K562 (cell line): ENCODE results near the gene ENTREP3. TPM values are rescaled to one million over a fixed set of nuclear protein-coding genes. Genes with fewer than 3 reads are reported as not detected.

ENCODE experiments used
- ATAC-seq: fragments of 200-7000 bp; cut with Tn5 transposase; 3 replicates; pipeline ENCODE4 v1.9.1; 2020; ENCODE audit warnings: moderate library complexity
- BruUV-seq: library from RNA; stranded (reverse); fragments of 400-500 nt; replicated peaks from 2 replicates; lab custom pipeline; 2021; lab: Mats Ljungman, UMichigan
- CTCF ChIA-PET: fragments of 300-600 bp; formaldehyde crosslinking; extraction: SDS; loops from one replicate; lab custom pipeline; 2021; ENCODE audit warnings: low intra/inter-chr PET ratio; lab: Yijun Ruan, JAX
- POLR2A ChIA-PET: fragments of 300-600, 350-650 bp; sonication (Branson Sonifier 250); formaldehyde crosslinking; extraction: SDS; loops from one replicate; lab custom pipeline; 2021; ENCODE audit warnings: antibody characterized with exemption, inconsistent platforms; lab: Yijun Ruan, JAX
- DNase-seq, 4 experiments: peaks; one replicate each; pipeline versions ENCODE4 v3.0.0 to v3.0.0-alpha.2; 2011 to 2018; ENCODE audit warnings: low spot score in 3 of 4, mixed read lengths in 3 of 4; ENCODE audit errors: extremely low read depth in 1 of 4
- FAIRE-seq: peaks from 2 replicates; lab custom pipeline; 2011; peaks lifted over from hg19 to GRCh38; lab: Jason Lieb, UNC
- H2AFZ ChIP-seq: 2 replicates; pipeline ENCODE4 v1.6.0; 2011; ENCODE audit warnings: low read depth, low read length, control low read depth, inconsistent platforms
- H3K27ac ChIP-seq: fragments of 200-600 bp; 3 replicates; pipeline ENCODE4 v1.8.0; 2011; ENCODE audit warnings: low read depth, mild to moderate bottlenecking, control low read depth, inconsistent platforms, low read length, moderate library complexity, mixed read lengths; ENCODE audit errors: extremely low read depth
- H3K27me3 ChIP-seq, 2 experiments: fragments of 300-600 bp in 1 of 2; 2 replicates in 1 of 2; 3 replicates in 1 of 2; pipeline versions ENCODE4 v1.6.0 to v1.8.0; 2011; ENCODE audit warnings: inconsistent platforms in 2 of 2, low read length in 2 of 2, mild to moderate bottlenecking in 1 of 2, mixed read lengths in 1 of 2, moderate library complexity in 1 of 2; ENCODE audit not compliant: control insufficient read depth in 2 of 2, insufficient read depth in 2 of 2
- H3K36me3 ChIP-seq: fragments of 300-600 bp; 3 replicates; pipeline ENCODE4 v1.8.0; 2011; ENCODE audit warnings: mild to moderate bottlenecking, low read length, inconsistent platforms; ENCODE audit not compliant: control insufficient read depth, insufficient read depth
- H3K4me1 ChIP-seq, 2 experiments: fragments of 200-600 bp in 1 of 2; replicated peaks in 1 of 2; 2 replicates in 1 of 2; 3 replicates in 1 of 2; pipeline versions ENCODE4 v1.5.1 to v1.8.0; 2011; ENCODE audit warnings: inconsistent platforms in 2 of 2, low read length in 2 of 2, mild to moderate bottlenecking in 1 of 2, mixed read lengths in 1 of 2, moderate library complexity in 1 of 2; ENCODE audit not compliant: control insufficient read depth in 2 of 2, insufficient read depth in 2 of 2
- H3K4me2 ChIP-seq: 2 replicates; pipeline ENCODE4 v1.6.1; 2011; ENCODE audit warnings: low read length, control low read depth, inconsistent platforms, mixed read lengths; ENCODE audit not compliant: insufficient read depth
- H3K4me3 ChIP-seq: fragments of 200-600 bp; sonication (generic), shearing (Covaris generic); 2 replicates; pipeline ENCODE4 v1.5.1; 2016; ENCODE audit warnings: control low read depth, inconsistent platforms
- H3K79me2 ChIP-seq: fragments of 200-600 bp; 3 replicates; pipeline ENCODE4 v1.8.0; 2011; ENCODE audit warnings: low read length, inconsistent platforms; ENCODE audit not compliant: control insufficient read depth, insufficient read depth
- H3K9ac ChIP-seq, 2 experiments: 2 replicates each; pipeline versions ENCODE4 v1.6.0 to v1.6.1; 2011; ENCODE audit warnings: low read depth in 2 of 2, low read length in 2 of 2, control low read depth in 1 of 2, inconsistent platforms in 1 of 2, mild to moderate bottlenecking in 1 of 2, mixed read lengths in 1 of 2; ENCODE audit not compliant: insufficient read depth in 1 of 2
- H3K9me1 ChIP-seq: one replicate; pipeline ENCODE4 v1.6.0; 2011; ENCODE audit warnings: inconsistent platforms, mild to moderate bottlenecking, low read length, moderate library complexity; ENCODE audit not compliant: control insufficient read depth, insufficient read depth
- H3K9me3 ChIP-seq: replicated peaks from 2 replicates; pipeline ENCODE4 v1.5.1; 2011; ENCODE audit warnings: low read depth, low read length, inconsistent platforms; ENCODE audit not compliant: control insufficient read depth, insufficient read depth
- H4K20me1 ChIP-seq: replicated peaks from 2 replicates; pipeline ENCODE4 v1.6.1; 2011; ENCODE audit warnings: low read length, inconsistent platforms, mixed read lengths; ENCODE audit not compliant: control insufficient read depth, insufficient read depth
- CBFB ChIP-seq: sonication (generic); formaldehyde crosslinking; IDR thresholded peaks from 2 replicates; pipeline ENCODE4 v1.4.0; 2020; ENCODE audit warnings: mild to moderate bottlenecking, missing genetic modification reagents
- EP300 ChIP-seq: IDR thresholded peaks from 2 replicates; pipeline ENCODE4 v1.6.1; 2012; ENCODE audit warnings: low read length, improper control_type of control experiment
- GTF2B ChIP-seq: IDR thresholded peaks from 2 replicates; pipeline ENCODE4 v1.6.1; 2011; ENCODE audit not compliant: insufficient read length; ENCODE audit errors: extremely low read depth
- HMGN3 ChIP-seq: IDR thresholded peaks from 2 replicates; pipeline ENCODE4 v1.6.1; 2011; ENCODE audit warnings: borderline replicate concordance, low read depth, mild to moderate bottlenecking, mixed read lengths, low read length; ENCODE audit not compliant: insufficient read length; ENCODE audit errors: extremely low read depth
- IRF9 ChIP-seq: fragments of 450-650 bp; IDR thresholded peaks from 2 replicates; pipeline ENCODE4 v1.6.1; 2016; ENCODE audit warnings: missing biosample characterization, missing genetic modification characterization
- KHSRP ChIP-seq: fragments of 450-650 bp; IDR thresholded peaks from 2 replicates; pipeline ENCODE4 v1.6.1; 2017
- MEIS2 ChIP-seq: fragments of 450-650 bp; IDR thresholded peaks from 2 replicates; pipeline ENCODE4 v1.6.1; 2014; ENCODE audit warnings: mild to moderate bottlenecking; ENCODE audit not compliant: partially characterized antibody
- PATZ1 ChIP-seq: fragments of 250-450 bp; sonication (Bioruptor Pico); IDR thresholded peaks from 2 replicates; pipeline ENCODE4 v1.5.0; 2020; ENCODE audit warnings: mild to moderate bottlenecking, borderline replicate concordance
- ZNF609 ChIP-seq: sonication (generic); formaldehyde crosslinking; IDR thresholded peaks from 2 replicates; pipeline ENCODE4 v1.8.1; 2023; ENCODE audit warnings: missing genetic modification reagents, mild to moderate bottlenecking, borderline replicate concordance
- whole genome bisulfite sequencing: fragments of 100-300 bp; shearing (Covaris generic); methylation state at CpG from one replicate; pipeline ENCODE4 v1.1.6; 2016; ENCODE audit warnings: low coverage, mixed read lengths; ENCODE audit not compliant: insufficient coverage; ENCODE audit errors: missing lambda C conversion rate; 5-methylcytosine and 5-hydroxymethylcytosine counted together
- in situ Hi-C: fragments of 300-500 bp; cut with MboI; formaldehyde crosslinking; loops from 4 replicates; pipeline ENCODE4 v1.15.0; 2018; ENCODE audit warnings: inconsistent platforms, mixed read lengths
- intact Hi-C: fragments of 100-400 bp; cut with micrococcal nuclease; formaldehyde crosslinking; loops from 2 replicates; pipeline ENCODE4 v1.14.2; 2022
- polyA plus RNA-seq, 8 experiments: library from polyadenylated mRNA; depleted of rRNA in 4 of 8; stranded (reverse) in 5 of 8; unstranded in 3 of 8; fragments of >200 nt; fragmentation: Nextera tagmentation in 2 of 8; fragmentation: Illumina TruSeq in 1 of 8; extraction: Ambion mirVana in 2 of 8; extraction: Trizol in 1 of 8; gene quantifications; 2 replicates each; pipeline versions ENCODE4 v1.2.1 to v1.2.3, GENCODE V29; 2011 to 2014; ENCODE audit warnings: inconsistent platforms in 1 of 8, missing spikeins in 1 of 8
- total RNA-seq, 7 experiments: library from RNA; depleted of rRNA in 6 of 7; stranded (reverse); fragments of >200 nt in 6 of 7; fragmentation: Illumina TruSeq in 2 of 7; extraction: Trizol in 2 of 7; gene quantifications; 2 replicates each; pipeline versions ENCODE4 v1.2.1 to v1.2.3, GENCODE V29; 2011 to 2021; ENCODE audit warnings: low replicate concordance in 1 of 7

ENTREP3 gene
- total and polyA plus RNA-seq, 9 of the 15 experiments (the other 6 are each of a cell fraction or from before 2014, with no cell fraction given): 1.9 to 41.8 (median 5.9) TPM

- Histone ChIP-seq H3K27ac (peak overlapping the region; percentile 93), H3K4me2 (peak overlapping the region; percentile 97), H2AFZ (peak overlapping the region; percentile 94), H3K4me1 (peaks cover 19 to 25% of the 10 kb centered on the region in 2 experiments), H3K27me3 (no peaks in the 10 kb centered on the region), H3K36me3 (peaks cover 18% of the 10 kb centered on the region; the same call in 1 of the 3 replicates), H3K9me3 (no peaks in the 10 kb centered on the region), H3K4me3 (peak overlapping the region; percentile 44), H3K79me2 (peaks cover 14% of the 10 kb centered on the region; the same call in 2 of the 3 replicates), H3K9me1 (no peaks in the 10 kb centered on the region), H3K9ac (peak overlapping the region; percentile 84 to 91), H4K20me1 (no peaks in the 10 kb centered on the region)
- intact Hi-C loops (loop anchor here (1.0 to 2.0 kb wide), 2 partner anchors 17 to 38 kb away; partner anchors contain the start of gene THBS3), in situ Hi-C loops (no loop called here)
- ChIA-PET POLR2A (interaction anchor here (0.6 to 1.9 kb wide), 11 partner anchors 9 to 196 kb away, joined by 3 to 7 read pairs (median 3); partner anchors contain the start of gene MTX1), CTCF (interaction anchor here (1.2 kb wide), 1 partner anchor 38 kb away, joined by 4 read pairs; no protein-coding TSS in a partner anchor)
- no TSS peak for BruUV-seq
- ATAC-seq (peak; percentile 97), DNase-seq (peak; percentile 92 to 99 (median 94)), FAIRE-seq (peak; percentile 89)
- under 1% methylated on average over 46 of the region's 53 CpGs for WGBS
- TF ChIP-seq GTF2B (no peak), ZNF609 (CRISPR knock-in tag) (peak; percentile 99), PATZ1 (CRISPR knock-in tag) (no peak), HMGN3 (peak; percentile 82), CBFB (CRISPR knock-in tag) (peak; percentile 56; the same call in 1 of the 2 replicates), MEIS2 (peak; percentile 70), KHSRP (peak; percentile 76; the same call in 1 of the 2 replicates), IRF9 (peak; percentile 85), EP300 (peak; percentile 71)
Measured at GRCh38 chr1:155244368-155245162, 10.7 kb downstream of the ENTREP3 start.
